ENCODE results near the gene TXNDC11. TPM values are rescaled to one million over a fixed set of nuclear protein-coding genes. Genes with fewer than 3 reads are reported as not detected.

The TXNDC11 gene
- total and polyA plus RNA-seq, 2 experiments from 2014 or later: 6.8 to 12.0 TPM

DNA sequence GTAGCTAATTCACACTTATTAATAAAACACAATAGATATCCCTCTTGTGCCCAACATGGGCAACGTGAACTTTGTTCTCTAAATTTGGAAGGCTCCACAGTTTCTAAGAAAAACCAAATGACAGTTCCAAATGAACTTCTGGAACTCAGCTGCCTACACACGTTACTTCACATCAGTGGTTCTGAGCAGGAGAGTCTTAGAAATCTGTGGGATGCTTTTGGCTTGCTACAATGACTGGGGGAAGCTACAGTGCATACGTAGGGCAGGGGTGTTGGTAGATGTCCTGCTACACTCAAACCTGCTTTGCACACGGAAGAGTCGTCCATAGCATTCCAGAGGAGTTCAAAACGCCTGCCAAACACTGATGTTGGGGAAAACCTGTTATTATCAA lies 8.0 kb downstream of the TXNDC11 start:
- Histone ChIP-seq H3K79me2 (replicated peaks; ENCODE audit: insufficient read depth) (peaks cover 41% of the 10 kb centered on the region), H3K4me1 (ENCODE audit: insufficient read depth) (no peaks in the 10 kb centered on the region), H4K20me1 (replicated peaks; ENCODE audit: insufficient read depth) (peaks cover 20% of the 10 kb centered on the region), H3F3A (replicated peaks; ENCODE audit: low read depth) (no peaks in the 10 kb centered on the region), H3K36me3 (ENCODE audit: insufficient read depth) (peaks cover 15% of the 10 kb centered on the region; the same call in 1 of the 2 replicates), H3K27ac (ENCODE audit: low read depth) (no peak overlapping the region), H3K9me2 (ENCODE audit: insufficient read depth) (no peaks in the 10 kb centered on the region), H2AFZ (no peak overlapping the region), H3K27me3 (ENCODE audit: insufficient read depth) (no peaks in the 10 kb centered on the region), H3K4me2 (no peak overlapping the region), H3K4me3 (no peak overlapping the region)
- no peak for TF ChIP-seq ZNF331 (CRISPR knock-in tag; IDR thresholded peaks at IDR 0.05; ENCODE audit: low read depth)
- no peak for TF ChIP-seq CREB1 (CRISPR knock-in tag; IDR thresholded peaks at IDR 0.05; ENCODE audit: low read depth)
- no peak for TF ChIP-seq EZH2phosphoT487 (IDR thresholded peaks at IDR 0.05; ENCODE audit: unreplicated experiment)
- TF ChIP-seq POLR2AphosphoS5 (IDR thresholded peaks at IDR 0.05; ENCODE audit: low read depth): no peak
- TF ChIP-seq CTCF (conservative IDR thresholded peaks at IDR 0.05; ENCODE audit: low read depth in 2 of 2): no peak
- TF ChIP-seq, protein P1, sequence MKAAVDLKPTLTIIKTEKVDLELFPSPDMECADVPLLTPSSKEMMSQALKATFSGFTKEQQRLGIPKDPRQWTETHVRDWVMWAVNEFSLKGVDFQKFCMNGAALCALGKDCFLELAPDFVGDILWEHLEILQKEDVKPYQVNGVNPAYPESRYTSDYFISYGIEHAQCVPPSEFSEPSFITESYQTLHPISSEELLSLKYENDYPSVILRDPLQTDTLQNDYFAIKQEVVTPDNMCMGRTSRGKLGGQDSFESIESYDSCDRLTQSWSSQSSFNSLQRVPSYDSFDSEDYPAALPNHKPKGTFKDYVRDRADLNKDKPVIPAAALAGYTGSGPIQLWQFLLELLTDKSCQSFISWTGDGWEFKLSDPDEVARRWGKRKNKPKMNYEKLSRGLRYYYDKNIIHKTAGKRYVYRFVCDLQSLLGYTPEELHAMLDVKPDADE (IDR thresholded peaks at IDR 0.05): no peak
- no peak for TF ChIP-seq JUNB (IDR thresholded peaks at IDR 0.05; ENCODE audit: unreplicated experiment)
- TF ChIP-seq STAT1 (IDR thresholded peaks at IDR 0.05; ENCODE audit: unreplicated experiment): no peak
- TF ChIP-seq NANOG (IDR thresholded peaks at IDR 0.05; ENCODE audit: borderline replicate concordance): no peak
- no peak for TF ChIP-seq EZH2 (IDR thresholded peaks at IDR 0.05; ENCODE audit: low read depth, unreplicated experiment)
- TF ChIP-seq, protein P2, sequence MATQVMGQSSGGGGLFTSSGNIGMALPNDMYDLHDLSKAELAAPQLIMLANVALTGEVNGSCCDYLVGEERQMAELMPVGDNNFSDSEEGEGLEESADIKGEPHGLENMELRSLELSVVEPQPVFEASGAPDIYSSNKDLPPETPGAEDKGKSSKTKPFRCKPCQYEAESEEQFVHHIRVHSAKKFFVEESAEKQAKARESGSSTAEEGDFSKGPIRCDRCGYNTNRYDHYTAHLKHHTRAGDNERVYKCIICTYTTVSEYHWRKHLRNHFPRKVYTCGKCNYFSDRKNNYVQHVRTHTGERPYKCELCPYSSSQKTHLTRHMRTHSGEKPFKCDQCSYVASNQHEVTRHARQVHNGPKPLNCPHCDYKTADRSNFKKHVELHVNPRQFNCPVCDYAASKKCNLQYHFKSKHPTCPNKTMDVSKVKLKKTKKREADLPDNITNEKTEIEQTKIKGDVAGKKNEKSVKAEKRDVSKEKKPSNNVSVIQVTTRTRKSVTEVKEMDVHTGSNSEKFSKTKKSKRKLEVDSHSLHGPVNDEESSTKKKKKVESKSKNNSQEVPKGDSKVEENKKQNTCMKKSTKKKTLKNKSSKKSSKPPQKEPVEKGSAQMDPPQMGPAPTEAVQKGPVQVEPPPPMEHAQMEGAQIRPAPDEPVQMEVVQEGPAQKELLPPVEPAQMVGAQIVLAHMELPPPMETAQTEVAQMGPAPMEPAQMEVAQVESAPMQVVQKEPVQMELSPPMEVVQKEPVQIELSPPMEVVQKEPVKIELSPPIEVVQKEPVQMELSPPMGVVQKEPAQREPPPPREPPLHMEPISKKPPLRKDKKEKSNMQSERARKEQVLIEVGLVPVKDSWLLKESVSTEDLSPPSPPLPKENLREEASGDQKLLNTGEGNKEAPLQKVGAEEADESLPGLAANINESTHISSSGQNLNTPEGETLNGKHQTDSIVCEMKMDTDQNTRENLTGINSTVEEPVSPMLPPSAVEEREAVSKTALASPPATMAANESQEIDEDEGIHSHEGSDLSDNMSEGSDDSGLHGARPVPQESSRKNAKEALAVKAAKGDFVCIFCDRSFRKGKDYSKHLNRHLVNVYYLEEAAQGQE (IDR thresholded peaks at IDR 0.05; ENCODE audit: unreplicated experiment): no peak
- TF ChIP-seq ZNF114 (CRISPR knock-in tag; IDR thresholded peaks at IDR 0.05): no peak
- no peak for TF ChIP-seq ZNF462 (CRISPR knock-in tag; IDR thresholded peaks at IDR 0.05)
- no peak overlapping the region for H3K27ac Mint-ChIP-seq
- peaks cover 27% of the 10 kb centered on the region; the same call in 2 of the 3 replicates for H3K36me3 Mint-ChIP-seq (ENCODE audit: low read depth)
- peaks cover 3% of the 10 kb centered on the region for H3K27me3 Mint-ChIP-seq (ENCODE audit: insufficient read depth, low read depth, poor library complexity)
- ATAC-seq: no peak
- no peak for DNase-seq (ENCODE audit: low spot score)
- H3K4me3 Mint-ChIP-seq: no peak overlapping the region
- H3K4me1 Mint-ChIP-seq: no peaks in the 10 kb centered on the region; the same call in 2 of the 3 replicates
- H3K9me3 Mint-ChIP-seq: no peaks in the 10 kb centered on the region
